Measurements from ENCODE around the gene AGBL4.
A peak's percentile ranks its signal among the peaks of the same experiment; 100 is the strongest.

AGBL4 gene

DNA sequence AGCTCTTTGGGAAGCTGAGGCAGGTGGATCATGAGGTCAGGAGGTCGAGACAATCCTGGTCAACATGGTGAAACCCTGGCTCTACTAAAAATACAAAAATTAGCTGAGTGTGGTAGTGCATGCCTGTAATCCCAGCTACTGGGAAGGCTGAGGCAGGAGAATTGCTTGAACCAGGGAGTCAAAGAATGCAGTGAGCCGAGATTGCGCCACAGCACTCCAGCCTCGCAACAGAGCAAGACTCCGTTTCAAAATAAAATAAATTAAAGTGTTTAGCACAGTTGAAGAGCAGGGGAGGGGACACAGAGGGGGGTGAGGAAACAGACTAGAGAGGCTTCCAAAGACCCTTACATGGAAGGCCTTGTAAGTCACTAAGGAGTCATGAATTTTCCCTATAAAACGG, 1420.5 kb downstream of the AGBL4 start:
- no peak for DNase-seq (ENCODE audit: insufficient read length)
- FAIRE-seq: no peak
- TF ChIP-seq TAF1 (IDR thresholded peaks at IDR 0.05; ENCODE audit: borderline replicate concordance, low read depth, low read length) (no peak), POLR2AphosphoS5 (IDR thresholded peaks at IDR 0.05; ENCODE audit: low read depth, low read length) (no peak), POLR2A (IDR thresholded peaks at IDR 0.05; ENCODE audit: low read depth, low read length) (no peak)

DNA sequence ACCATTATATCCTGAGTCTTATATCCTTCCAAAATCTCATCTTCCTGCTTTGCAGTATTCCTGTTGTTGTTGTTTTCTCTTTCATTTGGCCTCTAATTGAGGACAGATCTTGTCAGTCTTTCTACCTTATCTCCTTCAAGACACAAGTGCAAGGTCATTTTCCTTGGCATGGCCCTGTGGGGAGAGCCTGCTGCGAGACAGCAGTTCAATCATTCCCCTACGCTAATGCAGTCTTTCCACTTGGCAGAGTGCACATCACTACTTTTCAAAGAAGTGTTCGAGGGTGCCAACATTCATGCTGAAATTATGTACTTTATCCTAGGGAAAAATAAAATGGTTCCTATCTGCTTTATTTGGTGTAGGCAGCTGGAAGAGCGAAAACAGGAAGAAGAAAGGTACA, 1421.4 kb downstream of the AGBL4 start:
- DNase-seq (ENCODE audit: insufficient read length) (no peak), FAIRE-seq (no peak)
- TF ChIP-seq POLR2AphosphoS5 (IDR thresholded peaks at IDR 0.05; ENCODE audit: low read depth, low read length): no peak
- TF ChIP-seq POLR2A (IDR thresholded peaks at IDR 0.05; ENCODE audit: low read depth, low read length): no peak
- TF ChIP-seq TAF1 (IDR thresholded peaks at IDR 0.05; ENCODE audit: borderline replicate concordance, low read depth, low read length): no peak

DNA sequence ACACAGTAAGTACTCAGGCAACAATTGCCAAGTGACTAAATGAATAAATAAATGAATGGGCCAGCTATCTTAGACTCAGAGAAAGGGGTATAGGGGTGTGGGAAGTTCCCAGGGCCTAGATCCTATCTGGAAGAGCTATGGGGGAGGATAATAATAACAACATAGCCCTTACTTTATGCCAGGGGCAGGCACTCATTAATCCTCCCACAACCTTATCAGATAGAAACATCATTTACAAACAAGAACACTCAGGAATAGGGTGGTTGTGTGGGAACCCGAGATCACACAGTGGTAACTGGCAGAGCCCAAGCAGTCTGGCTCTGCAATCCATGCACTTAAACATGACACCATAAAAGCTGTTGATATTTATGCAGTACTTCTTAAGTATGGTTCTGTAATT, 1423.6 kb downstream of the AGBL4 start:
- TF ChIP-seq TAF1 (IDR thresholded peaks at IDR 0.05; ENCODE audit: borderline replicate concordance, low read depth, low read length) (no peak), POLR2A (IDR thresholded peaks at IDR 0.05; ENCODE audit: low read depth, low read length) (no peak), POLR2AphosphoS5 (IDR thresholded peaks at IDR 0.05; ENCODE audit: low read depth, low read length) (no peak)
- DNase-seq (ENCODE audit: insufficient read length): no peak
- no peak for FAIRE-seq

DNA sequence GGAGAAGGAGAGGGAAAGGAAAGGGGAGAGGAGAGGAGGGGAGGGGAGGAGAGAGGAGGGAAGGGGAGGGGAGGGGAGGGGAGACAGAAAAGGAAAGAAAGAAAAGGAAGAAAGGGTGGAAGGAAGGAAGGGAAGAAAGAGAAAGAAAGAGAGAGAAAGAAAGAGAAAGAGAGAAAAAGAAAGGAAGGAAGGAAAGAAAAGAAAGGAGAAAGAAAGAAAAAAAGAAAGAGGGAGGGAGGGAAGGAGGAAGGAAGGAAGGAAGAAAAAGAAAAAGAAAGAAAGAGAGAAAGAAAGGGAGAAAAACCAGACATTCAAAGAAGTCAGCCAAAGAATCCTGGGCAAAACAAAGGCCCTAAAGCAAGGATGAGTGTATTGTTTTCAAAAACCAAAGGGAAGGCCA, 1426.1 kb downstream of the AGBL4 start:
- TF ChIP-seq POLR2AphosphoS5 (IDR thresholded peaks at IDR 0.05; ENCODE audit: low read depth, low read length) (no peak), POLR2A (IDR thresholded peaks at IDR 0.05; ENCODE audit: low read depth, low read length) (no peak), TAF1 (IDR thresholded peaks at IDR 0.05; ENCODE audit: borderline replicate concordance, low read depth, low read length) (no peak)
- FAIRE-seq: no peak

DNA sequence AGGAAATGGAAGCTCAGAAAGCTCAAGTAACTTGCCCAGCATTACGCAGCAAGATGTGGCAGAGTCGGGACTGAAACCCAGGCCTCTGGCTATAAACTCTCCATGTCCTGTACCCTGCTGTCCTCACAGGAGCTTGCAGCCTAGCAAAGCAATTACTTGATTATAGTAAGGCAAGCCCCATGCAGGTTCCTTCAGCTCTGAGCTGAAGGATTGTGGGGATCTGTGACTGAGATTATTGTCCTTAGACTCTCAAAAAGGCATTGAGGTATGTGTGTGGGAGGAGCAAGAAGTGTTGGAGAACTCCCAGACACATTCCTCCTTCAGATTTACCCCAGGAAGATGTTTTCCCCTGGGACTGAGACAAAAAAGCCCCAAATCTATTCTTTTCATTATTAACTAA, 1427.7 kb downstream of the AGBL4 start:
- TF ChIP-seq TAF1 (IDR thresholded peaks at IDR 0.05; ENCODE audit: borderline replicate concordance, low read depth, low read length) (no peak), POLR2AphosphoS5 (IDR thresholded peaks at IDR 0.05; ENCODE audit: low read depth, low read length) (no peak), POLR2A (IDR thresholded peaks at IDR 0.05; ENCODE audit: low read depth, low read length) (no peak)
- DNase-seq (ENCODE audit: insufficient read length) (no peak), FAIRE-seq (no peak)

More for the DNA sequence above, 1426.1 kb downstream of the AGBL4 start:
- no peak for DNase-seq (ENCODE audit: insufficient read length)

DNA sequence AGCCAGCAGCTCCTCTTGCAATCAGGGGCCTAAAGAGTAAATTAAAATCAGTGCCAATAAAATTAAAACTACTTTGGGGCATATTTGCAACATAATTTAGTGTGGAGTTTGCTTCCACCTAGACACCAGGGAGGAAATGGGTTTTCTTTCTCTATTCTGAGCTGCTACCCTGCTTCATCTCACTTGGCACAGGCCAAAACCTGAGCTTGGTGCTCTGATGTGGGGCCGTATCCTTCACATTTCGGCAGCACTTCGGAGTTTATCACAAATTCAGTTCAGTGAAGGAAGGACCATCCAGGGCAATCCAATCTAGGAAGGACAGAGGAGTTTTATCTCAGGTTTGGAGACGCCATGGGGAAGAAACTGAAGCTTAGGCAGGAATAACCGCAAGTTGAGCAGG, 1428.1 kb downstream of the AGBL4 start:
- TF ChIP-seq TAF1 (IDR thresholded peaks at IDR 0.05; ENCODE audit: borderline replicate concordance, low read depth, low read length): no peak
- TF ChIP-seq POLR2A (IDR thresholded peaks at IDR 0.05; ENCODE audit: low read depth, low read length): no peak
- TF ChIP-seq POLR2AphosphoS5 (IDR thresholded peaks at IDR 0.05; ENCODE audit: low read depth, low read length): no peak
- FAIRE-seq (no peak), DNase-seq (ENCODE audit: insufficient read length) (no peak)

DNA sequence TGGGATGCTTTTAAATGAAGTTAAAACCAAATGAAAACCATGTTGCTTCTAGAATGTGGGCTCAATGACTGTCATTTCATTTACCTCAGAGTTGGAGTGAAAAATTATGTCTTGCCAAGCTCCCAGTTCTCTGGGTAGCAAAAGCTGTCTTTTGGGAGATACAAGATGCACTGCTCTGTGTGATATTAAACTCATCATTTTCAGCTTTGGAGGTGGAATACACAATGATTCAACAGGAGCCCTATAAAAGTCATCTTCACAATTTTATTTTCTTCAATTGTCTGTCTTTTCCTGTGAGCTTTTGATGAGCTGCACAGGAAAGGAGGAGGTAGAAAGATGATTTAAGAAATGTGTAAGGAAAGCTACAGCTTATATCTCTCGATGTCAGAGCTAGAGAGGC, 1431.4 kb downstream of the AGBL4 start:
- DNase-seq (ENCODE audit: insufficient read length) (no peak), FAIRE-seq (no peak)
- TF ChIP-seq POLR2AphosphoS5 (IDR thresholded peaks at IDR 0.05; ENCODE audit: low read depth, low read length) (no peak), POLR2A (IDR thresholded peaks at IDR 0.05; ENCODE audit: low read depth, low read length) (no peak), TAF1 (IDR thresholded peaks at IDR 0.05; ENCODE audit: borderline replicate concordance, low read depth, low read length) (no peak)

DNA sequence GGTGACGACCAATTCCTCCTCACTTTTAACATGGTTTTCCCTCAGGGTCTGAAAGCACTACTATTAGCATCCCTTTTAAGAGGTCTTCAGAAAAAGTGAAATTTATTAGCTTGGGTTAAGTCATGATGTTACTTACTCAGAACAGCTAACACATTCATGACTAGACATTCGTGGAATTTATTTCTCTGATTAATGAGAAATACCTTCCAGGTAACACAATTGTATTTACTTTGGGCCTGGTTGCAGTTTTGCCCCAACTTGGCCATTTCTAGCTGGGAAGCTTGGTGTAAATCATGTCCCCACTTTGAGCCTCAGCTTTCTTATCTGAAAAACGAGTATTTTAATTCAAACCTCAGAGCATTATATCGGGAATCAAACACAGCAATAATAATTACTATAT, 1432.6 kb downstream of the AGBL4 start:
- TF ChIP-seq POLR2AphosphoS5 (IDR thresholded peaks at IDR 0.05; ENCODE audit: low read depth, low read length) (no peak), POLR2A (IDR thresholded peaks at IDR 0.05; ENCODE audit: low read depth, low read length) (no peak), TAF1 (IDR thresholded peaks at IDR 0.05; ENCODE audit: borderline replicate concordance, low read depth, low read length) (no peak)
- no peak for FAIRE-seq
- DNase-seq (ENCODE audit: insufficient read length): no peak

DNA sequence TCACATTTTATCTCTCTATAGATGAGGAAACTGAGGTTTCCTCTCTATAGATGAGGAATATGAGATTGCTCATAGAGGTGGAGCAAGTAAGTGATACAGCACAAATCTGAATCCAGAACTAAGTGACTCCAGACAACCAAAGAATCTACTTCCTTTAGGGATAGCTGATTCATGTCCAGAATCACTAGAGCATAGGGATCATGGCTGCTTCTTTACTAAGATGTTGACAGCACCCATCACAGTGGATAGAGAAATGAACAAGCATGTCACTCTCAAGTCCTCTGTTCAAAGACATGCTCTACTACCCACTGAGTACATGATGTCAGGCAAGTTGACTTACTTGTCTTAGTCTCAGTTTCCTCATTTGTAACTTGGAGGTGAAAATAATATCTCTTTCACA, 1435.7 kb downstream of the AGBL4 start:
- FAIRE-seq: no peak

DNA sequence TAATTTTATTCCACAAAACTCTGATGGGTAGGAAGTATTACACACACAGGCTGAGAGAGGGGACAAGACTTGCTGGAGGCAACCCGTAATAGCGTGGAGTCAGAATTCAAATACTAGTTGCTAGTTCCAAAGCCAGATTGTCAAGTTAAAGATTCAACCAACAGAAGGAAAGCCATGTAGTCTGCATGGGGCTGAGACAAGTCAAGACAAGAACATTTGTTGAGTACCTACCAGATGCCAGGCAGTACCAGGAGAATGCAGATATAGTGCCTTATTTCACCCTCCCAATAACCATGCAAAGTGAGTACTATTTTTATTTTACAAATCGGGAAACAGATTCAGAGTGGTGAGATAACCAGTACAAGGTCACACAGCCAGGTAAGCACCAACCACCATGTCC, 1441.3 kb downstream of the AGBL4 start:
- FAIRE-seq: no peak
- TF ChIP-seq POLR2A (IDR thresholded peaks at IDR 0.05; ENCODE audit: low read depth, low read length) (no peak), POLR2AphosphoS5 (IDR thresholded peaks at IDR 0.05; ENCODE audit: low read depth, low read length) (no peak), TAF1 (IDR thresholded peaks at IDR 0.05; ENCODE audit: borderline replicate concordance, low read depth, low read length) (no peak)
- DNase-seq (ENCODE audit: insufficient read length): no peak

More for the DNA sequence above, 1435.7 kb downstream of the AGBL4 start:
- DNase-seq (ENCODE audit: insufficient read length): no peak
- TF ChIP-seq POLR2A (IDR thresholded peaks at IDR 0.05; ENCODE audit: low read depth, low read length): no peak
- TF ChIP-seq TAF1 (IDR thresholded peaks at IDR 0.05; ENCODE audit: borderline replicate concordance, low read depth, low read length): no peak
- no peak for TF ChIP-seq POLR2AphosphoS5 (IDR thresholded peaks at IDR 0.05; ENCODE audit: low read depth, low read length)

DNA sequence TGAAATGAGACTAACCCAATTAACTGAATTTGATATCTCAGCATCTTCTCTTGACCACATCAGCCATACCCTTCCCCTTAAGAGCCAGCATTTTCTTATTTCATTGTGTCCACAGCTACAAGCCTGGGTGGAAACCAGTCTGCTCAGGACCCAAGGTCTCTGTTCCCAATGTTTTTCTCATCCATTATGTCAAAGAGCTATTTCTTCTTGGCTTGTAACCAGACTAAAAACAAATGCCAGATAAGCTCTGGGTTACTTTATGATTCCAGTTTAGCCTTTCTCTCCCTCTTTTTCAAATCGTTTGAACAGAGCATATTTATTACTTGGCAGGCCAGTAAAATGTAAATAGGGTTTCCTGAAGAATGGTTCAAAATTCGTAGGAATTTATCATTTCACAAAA, 1442.5 kb downstream of the AGBL4 start:
- no peak for DNase-seq (ENCODE audit: insufficient read length)
- no peak for FAIRE-seq
- no peak for TF ChIP-seq POLR2A (IDR thresholded peaks at IDR 0.05; ENCODE audit: low read depth, low read length)

DNA sequence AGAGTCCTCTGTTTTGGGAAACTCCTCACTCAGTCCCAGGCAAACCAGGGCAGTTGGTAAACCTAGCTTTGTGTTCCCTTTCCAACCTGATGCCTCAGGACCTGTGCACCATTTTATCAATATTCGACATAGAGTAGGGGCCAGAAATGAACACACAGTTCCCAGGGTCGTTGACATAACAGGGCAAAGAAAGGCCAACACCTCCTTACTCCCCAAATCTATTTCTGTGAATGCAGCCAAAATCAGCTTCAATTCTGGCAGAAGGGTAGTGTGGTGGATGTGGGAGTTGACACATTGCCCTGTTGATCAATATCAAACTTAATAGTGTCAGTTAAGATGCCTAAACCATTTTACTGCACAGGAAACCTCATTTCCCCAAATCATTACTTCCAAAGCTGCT, 1447.2 kb downstream of the AGBL4 start:
- DNase-seq (ENCODE audit: insufficient read length) (no peak), FAIRE-seq (no peak)
- TF ChIP-seq TAF1 (IDR thresholded peaks at IDR 0.05; ENCODE audit: borderline replicate concordance, low read depth, low read length): no peak
- TF ChIP-seq POLR2AphosphoS5 (IDR thresholded peaks at IDR 0.05; ENCODE audit: low read depth, low read length): no peak
- TF ChIP-seq POLR2A (IDR thresholded peaks at IDR 0.05; ENCODE audit: low read depth, low read length): no peak

DNA sequence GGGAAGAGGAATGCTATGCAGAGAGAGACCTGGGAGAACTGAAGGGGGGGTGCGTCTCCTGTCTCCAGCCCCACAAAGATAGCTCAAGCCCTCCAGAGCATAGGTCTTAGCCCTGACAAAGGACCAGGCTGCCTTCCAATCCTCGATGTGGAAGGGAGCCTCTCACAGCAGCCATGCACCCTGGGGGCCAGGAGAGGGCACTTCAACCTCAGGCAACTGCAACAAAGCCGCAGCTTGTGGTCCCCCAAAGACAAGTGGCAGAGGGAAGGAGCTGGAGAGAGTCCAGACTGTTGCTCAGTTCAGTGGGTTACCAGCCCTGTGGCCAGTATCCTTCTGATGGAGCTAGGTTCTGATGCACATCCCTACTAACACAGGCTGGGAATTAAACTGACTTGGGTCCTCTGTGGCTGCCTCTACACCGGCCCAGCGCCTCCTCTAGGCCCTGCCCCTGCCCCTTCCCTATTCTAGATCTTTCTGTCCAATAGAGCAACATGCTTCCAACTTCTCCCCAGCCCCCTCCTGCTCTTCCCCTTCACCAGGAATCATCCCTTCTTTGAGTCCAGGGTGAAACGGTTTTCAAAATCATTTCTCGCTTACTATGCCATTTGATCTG, 1451.0 kb downstream of the AGBL4 start:
- DNase-seq (ENCODE audit: insufficient read length) (peak; percentile 12), FAIRE-seq (peak; percentile 53)

More for the DNA sequence above, 1451.0 kb downstream of the AGBL4 start:
- TF ChIP-seq POLR2AphosphoS5 (IDR thresholded peaks at IDR 0.05; ENCODE audit: low read depth, low read length) (no peak), POLR2A (IDR thresholded peaks at IDR 0.05; ENCODE audit: low read depth, low read length) (no peak), TAF1 (IDR thresholded peaks at IDR 0.05; ENCODE audit: borderline replicate concordance, low read depth, low read length) (no peak)

Data from GM12892 (cell line).